Activated CD8-positive, alpha-beta memory T cell treated with anti-CD3 and anti-CD28 coated beads, Interleukin-2, amount 10 ng/mL, durations not matched to agents 7 days and 5 days (primary cell): ENCODE measurements around the gene DLG2. TPM values are rescaled to one million over a fixed set of nuclear protein-coding genes. Genes with fewer than 3 reads are reported as not detected.

Experiments
- ATAC-seq: fragments of 150-1000 bp; cut with Tn5 transposase; one replicate; pipeline ENCODE4 v1.10.0; 2021; ENCODE audit warnings: moderate library complexity
- CTCF ChIA-PET: fragments of 350-600 bp; sonication (Branson Sonifier 250); formaldehyde crosslinking; loops from one replicate; lab custom pipeline; 2021; ENCODE audit warnings: antibody characterized with exemption; lab: Charles Lee
- DNase-seq: peaks from one replicate; pipeline ENCODE4 v3.0.0-alpha.2; 2020
- H3K27ac Mint-ChIP-seq: one replicate; pipeline ENCODE4 v1.8.0; 2021; ENCODE audit warnings: mild to moderate bottlenecking, mixed read lengths
- H3K27me3 Mint-ChIP-seq: one replicate; pipeline ENCODE4 v1.8.0; 2021; ENCODE audit warnings: mixed read lengths
- H3K36me3 Mint-ChIP-seq: one replicate; pipeline ENCODE4 v1.8.0; 2021; ENCODE audit warnings: mild to moderate bottlenecking, mixed read lengths
- H3K4me1 Mint-ChIP-seq: one replicate; pipeline ENCODE4 v1.8.0; 2021; ENCODE audit warnings: mixed read lengths
- H3K4me3 Mint-ChIP-seq: one replicate; pipeline ENCODE4 v1.8.0; 2021; ENCODE audit warnings: mild to moderate bottlenecking, moderate library complexity, mixed read lengths
- H3K9me3 Mint-ChIP-seq: one replicate; pipeline ENCODE4 v1.8.0; 2022; ENCODE audit warnings: low read depth, mixed read lengths
- total RNA-seq, 2 experiments: library from RNA; stranded (reverse); gene quantifications; one replicate each; pipeline ENCODE4 v1.2.3, GENCODE V29; 2021

DLG2 gene
- total RNA-seq, 2 experiments from 2014 or later, result 1.4 to 2.1 TPM

- ATAC-seq, result no peak
- Mint-ChIP-seq H3K9me3 (no peaks in the 10 kb centered on the region), H3K27me3 (no peaks in the 10 kb centered on the region)
Measured at GRCh38 chr11:84295815-84296214, 1331.3 kb downstream of the DLG2 start.

GRCh38 chr11:84292955-84293354 is 1334.2 kb downstream of the DLG2 start:
- no peaks in the 10 kb centered on the region for H3K27me3 Mint-ChIP-seq
- no peaks in the 10 kb centered on the region for H3K36me3 Mint-ChIP-seq
- CTCF ChIA-PET, result no interaction called here
- DNase-seq (no peak), ATAC-seq (no peak)
- H3K27ac Mint-ChIP-seq, result no peak overlapping the region
- H3K4me3 Mint-ChIP-seq, result no peak overlapping the region
- H3K9me3 Mint-ChIP-seq, result no peaks in the 10 kb centered on the region
- H3K4me1 Mint-ChIP-seq, result peaks cover 5% of the 10 kb centered on the region

More at GRCh38 chr11:84295815-84296214, 1331.3 kb downstream of the DLG2 start:
- CTCF ChIA-PET, result no interaction called here
- H3K4me1 Mint-ChIP-seq, result no peaks in the 10 kb centered on the region
- H3K27ac Mint-ChIP-seq, result no peak overlapping the region
- no peaks in the 10 kb centered on the region for H3K36me3 Mint-ChIP-seq
- no peak overlapping the region for H3K4me3 Mint-ChIP-seq
- DNase-seq, result no peak

- DNase-seq (no peak), ATAC-seq (no peak)
- Mint-ChIP-seq H3K27me3 (no peaks in the 10 kb centered on the region), H3K27ac (no peak overlapping the region), H3K4me3 (no peak overlapping the region), H3K9me3 (peaks cover 5% of the 10 kb centered on the region), H3K36me3 (no peaks in the 10 kb centered on the region), H3K4me1 (peaks cover 5% of the 10 kb centered on the region)
- CTCF ChIA-PET, result no interaction called here
Measured at GRCh38 chr11:84292006-84292405, 1335.1 kb downstream of the DLG2 start.

GRCh38 chr11:84290647-84291046 is 1336.5 kb downstream of the DLG2 start:
- no peaks in the 10 kb centered on the region for H3K36me3 Mint-ChIP-seq
- H3K4me1 Mint-ChIP-seq, result peaks cover 5% of the 10 kb centered on the region
- peaks cover 9% of the 10 kb centered on the region for H3K9me3 Mint-ChIP-seq
- DNase-seq (no peak), ATAC-seq (no peak)
- no peaks in the 10 kb centered on the region for H3K27me3 Mint-ChIP-seq
- H3K4me3 Mint-ChIP-seq, result no peak overlapping the region
- CTCF ChIA-PET, result interaction anchor here (0.6 kb wide), 1 partner anchor 31 kb away, joined by 3 read pairs; no protein-coding TSS in a partner anchor
- H3K27ac Mint-ChIP-seq, result no peak overlapping the region

GRCh38 chr11:84289381-84289906 is 1337.7 kb downstream of the DLG2 start:
- H3K36me3 Mint-ChIP-seq, result no peaks in the 10 kb centered on the region
- no peaks in the 10 kb centered on the region for H3K27me3 Mint-ChIP-seq
- CTCF ChIA-PET, result no interaction called here
- DNase-seq (no peak), ATAC-seq (peak; percentile 76)
- no peak overlapping the region for H3K4me3 Mint-ChIP-seq
- H3K4me1 Mint-ChIP-seq, result peaks cover 5% of the 10 kb centered on the region
- H3K27ac Mint-ChIP-seq, result no peak overlapping the region
- peaks cover 9% of the 10 kb centered on the region for H3K9me3 Mint-ChIP-seq

- H3K36me3 Mint-ChIP-seq, result no peaks in the 10 kb centered on the region
- H3K27ac Mint-ChIP-seq, result no peak overlapping the region
- no peak overlapping the region for H3K4me3 Mint-ChIP-seq
- no peaks in the 10 kb centered on the region for H3K27me3 Mint-ChIP-seq
- ATAC-seq, result no peak
- CTCF ChIA-PET, result no interaction called here
- DNase-seq, result no peak
- peaks cover 12% of the 10 kb centered on the region for H3K9me3 Mint-ChIP-seq
- no peaks in the 10 kb centered on the region for H3K4me1 Mint-ChIP-seq
Measured at GRCh38 chr11:84273541-84273940, 1353.6 kb downstream of the DLG2 start.

GRCh38 chr11:84270466-84270865 is 1356.7 kb downstream of the DLG2 start:
- CTCF ChIA-PET, result no interaction called here
- Mint-ChIP-seq H3K9me3 (peaks cover 9% of the 10 kb centered on the region), H3K27ac (no peak overlapping the region), H3K27me3 (no peaks in the 10 kb centered on the region), H3K4me1 (no peaks in the 10 kb centered on the region), H3K36me3 (no peaks in the 10 kb centered on the region), H3K4me3 (no peak overlapping the region)
- DNase-seq (no peak), ATAC-seq (no peak)

- H3K36me3 Mint-ChIP-seq, result no peaks in the 10 kb centered on the region
- no peaks in the 10 kb centered on the region for H3K27me3 Mint-ChIP-seq
- ATAC-seq (no peak), DNase-seq (no peak)
- CTCF ChIA-PET, result no interaction called here
- no peak overlapping the region for H3K4me3 Mint-ChIP-seq
- H3K4me1 Mint-ChIP-seq, result no peaks in the 10 kb centered on the region
- H3K9me3 Mint-ChIP-seq, result peaks cover 5% of the 10 kb centered on the region
- H3K27ac Mint-ChIP-seq, result no peak overlapping the region
Measured at GRCh38 chr11:84264066-84264465, 1363.1 kb downstream of the DLG2 start.

- H3K4me3 Mint-ChIP-seq, result no peak overlapping the region
- no peak overlapping the region for H3K27ac Mint-ChIP-seq
- no peak for DNase-seq
- H3K36me3 Mint-ChIP-seq, result no peaks in the 10 kb centered on the region
- CTCF ChIA-PET, result no interaction called here
- no peaks in the 10 kb centered on the region for H3K27me3 Mint-ChIP-seq
- no peak for ATAC-seq
- H3K4me1 Mint-ChIP-seq, result no peaks in the 10 kb centered on the region
- no peaks in the 10 kb centered on the region for H3K9me3 Mint-ChIP-seq
Measured at GRCh38 chr11:84261707-84262106, 1365.4 kb downstream of the DLG2 start.

- Mint-ChIP-seq H3K4me3 (no peak overlapping the region), H3K36me3 (no peaks in the 10 kb centered on the region), H3K27ac (no peak overlapping the region), H3K27me3 (no peaks in the 10 kb centered on the region), H3K9me3 (peaks cover 3% of the 10 kb centered on the region), H3K4me1 (no peaks in the 10 kb centered on the region)
- DNase-seq (no peak), ATAC-seq (no peak)
- CTCF ChIA-PET, result no interaction called here
Measured at GRCh38 chr11:84260862-84261261, 1366.3 kb downstream of the DLG2 start.

- CTCF ChIA-PET, result no interaction called here
- ATAC-seq (no peak), DNase-seq (no peak)
- H3K4me3 Mint-ChIP-seq, result no peak overlapping the region
- H3K27ac Mint-ChIP-seq, result no peak overlapping the region
- H3K4me1 Mint-ChIP-seq, result no peaks in the 10 kb centered on the region
- H3K9me3 Mint-ChIP-seq, result peaks cover 3% of the 10 kb centered on the region
- no peaks in the 10 kb centered on the region for H3K36me3 Mint-ChIP-seq
- H3K27me3 Mint-ChIP-seq, result no peaks in the 10 kb centered on the region
Measured at GRCh38 chr11:84256618-84257017, 1370.5 kb downstream of the DLG2 start.

- Mint-ChIP-seq H3K4me1 (no peaks in the 10 kb centered on the region), H3K27ac (no peak overlapping the region), H3K4me3 (no peak overlapping the region), H3K27me3 (no peaks in the 10 kb centered on the region), H3K36me3 (no peaks in the 10 kb centered on the region), H3K9me3 (peaks cover 3% of the 10 kb centered on the region)
- DNase-seq, result no peak
- CTCF ChIA-PET, result no interaction called here
- ATAC-seq, result no peak
Measured at GRCh38 chr11:84255483-84255882, 1371.7 kb downstream of the DLG2 start.

- DNase-seq (no peak), ATAC-seq (no peak)
- H3K36me3 Mint-ChIP-seq, result no peaks in the 10 kb centered on the region
- H3K9me3 Mint-ChIP-seq, result peaks cover under 1% of the 10 kb centered on the region
- H3K4me3 Mint-ChIP-seq, result no peak overlapping the region
- H3K27ac Mint-ChIP-seq, result no peak overlapping the region
- H3K27me3 Mint-ChIP-seq, result no peaks in the 10 kb centered on the region
- no peaks in the 10 kb centered on the region for H3K4me1 Mint-ChIP-seq
- CTCF ChIA-PET, result no interaction called here
Measured at GRCh38 chr11:84250834-84251613, 1376.1 kb downstream of the DLG2 start.

- H3K36me3 Mint-ChIP-seq, result no peaks in the 10 kb centered on the region
- no peaks in the 10 kb centered on the region for H3K9me3 Mint-ChIP-seq
- H3K4me3 Mint-ChIP-seq, result no peak overlapping the region
- H3K27me3 Mint-ChIP-seq, result no peaks in the 10 kb centered on the region
- H3K27ac Mint-ChIP-seq, result no peak overlapping the region
- DNase-seq, result no peak
- no peak for ATAC-seq
- H3K4me1 Mint-ChIP-seq, result no peaks in the 10 kb centered on the region
- CTCF ChIA-PET, result no interaction called here
Measured at GRCh38 chr11:84249344-84250135, 1377.6 kb downstream of the DLG2 start.
